ENCODE data around the gene LRRC15. TPM values are rescaled to one million over a fixed set of nuclear protein-coding genes. Genes with fewer than 3 reads are reported as not detected.
A peak's percentile ranks its signal among the peaks of the same experiment; 100 is the strongest.

The LRRC15 gene
- total RNA-seq, 4 donors from 2014 or later = 0.13 to 0.66 (median 0.34) TPM; not detected in 1

- Histone ChIP-seq H3K4me1 (no peaks in the 10 kb centered on the region), H3K9me3 (no peaks in the 10 kb centered on the region), H3K36me3 (no peaks in the 10 kb centered on the region), H3K27me3 (peaks cover 0 to 18% (median 0%) of the 10 kb centered on the region in 4 donors), H3K4me3 (no peak overlapping the region), H3K27ac (replicated peaks in 1 of 4) (no peak overlapping the region)
- 93% methylated on average over 11 of the region's 12 CpGs for WGBS
- TF ChIP-seq EP300 (IDR thresholded peaks at IDR 0.05) (no peak), CTCF (IDR thresholded peaks at IDR 0.05) (no peak), POLR2AphosphoS5 (IDR thresholded peaks at IDR 0.05) (no peak), POLR2A (IDR thresholded peaks at IDR 0.05; ENCODE audit: low read depth) (no peak)
- DNase-seq (ENCODE audit: extremely low spot score) = peak; percentile 82
- intact Hi-C loops (cut with DNase I) = no loop called here
These were observed 15.0 kb upstream of the LRRC15 start for GRCh38 chr3:194384569-194385001.

DNA sequence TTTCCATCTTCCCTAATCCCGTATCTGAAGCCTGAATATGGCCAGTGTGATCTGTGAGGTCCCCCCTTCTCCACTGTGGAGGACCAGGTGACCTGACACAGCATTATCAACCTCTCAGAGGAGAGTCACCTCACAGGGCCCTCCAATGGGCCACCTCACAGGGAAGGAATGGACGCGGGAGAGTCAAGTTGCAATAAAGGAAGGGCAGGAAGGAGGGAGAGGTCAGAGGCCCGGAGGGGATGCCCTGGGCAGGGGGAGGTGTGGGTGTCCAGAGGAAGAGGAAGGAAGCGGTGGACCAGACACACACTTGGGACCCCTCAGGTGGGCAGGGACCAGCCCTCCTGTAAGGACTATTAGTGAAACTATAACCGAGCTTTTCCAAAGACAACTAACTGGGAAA, 14.6 kb upstream of the LRRC15 start:
- intact Hi-C loops (cut with DNase I) = no loop called here
- whole genome bisulfite sequencing = 79% methylated on average over 6 of the region's 6 CpGs
- H3K4me1 ChIP-seq = no peaks in the 10 kb centered on the region
- TF ChIP-seq EP300 (IDR thresholded peaks at IDR 0.05) = no peak
- no peak for TF ChIP-seq POLR2AphosphoS5 (IDR thresholded peaks at IDR 0.05)
- H3K36me3 ChIP-seq = no peaks in the 10 kb centered on the region
- H3K27ac ChIP-seq (replicated peaks in 1 of 4) = no peak overlapping the region
- H3K27me3 ChIP-seq = peaks cover 0 to 18% (median 0%) of the 10 kb centered on the region in 4 donors
- DNase-seq (ENCODE audit: extremely low spot score) = peak; percentile 85
- H3K9me3 ChIP-seq = no peaks in the 10 kb centered on the region
- H3K4me3 ChIP-seq = no peak overlapping the region

GRCh38 chr3:194383276-194383940, 13.9 kb upstream of the LRRC15 start:
- Histone ChIP-seq H3K27me3 (peaks cover 0 to 20% (median 0%) of the 10 kb centered on the region in 4 donors), H3K4me1 (no peaks in the 10 kb centered on the region), H3K36me3 (no peaks in the 10 kb centered on the region), H3K9me3 (no peaks in the 10 kb centered on the region), H3K27ac (replicated peaks in 1 of 4) (no peak overlapping the region), H3K4me3 (no peak overlapping the region)
- WGBS = 87% methylated on average over 13 of the region's 14 CpGs
- TF ChIP-seq POLR2A (IDR thresholded peaks at IDR 0.05; ENCODE audit: low read depth) (no peak), CTCF (IDR thresholded peaks at IDR 0.05) (no peak), POLR2AphosphoS5 (IDR thresholded peaks at IDR 0.05) (no peak), EP300 (IDR thresholded peaks at IDR 0.05) (no peak)
- peak; percentile 70 for DNase-seq (ENCODE audit: extremely low spot score)
- intact Hi-C loops (cut with DNase I) = no loop called here

DNA sequence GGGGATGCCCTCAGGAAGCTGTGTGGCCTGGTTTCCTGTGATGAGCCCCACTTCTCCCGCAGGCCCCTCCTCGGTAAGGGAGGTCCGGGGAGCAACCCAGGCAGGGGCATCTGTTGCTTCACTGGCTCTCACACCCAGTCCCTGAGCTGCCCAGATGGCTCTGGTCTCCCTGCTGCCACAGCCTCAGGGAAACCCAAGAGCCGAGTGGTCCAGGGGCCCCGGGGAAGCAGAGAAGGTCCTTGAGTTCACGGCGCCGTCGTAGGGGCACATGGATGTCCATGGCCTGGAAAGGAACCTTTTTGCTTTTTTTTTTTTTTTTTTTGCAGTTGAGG, 13.3 kb upstream of the LRRC15 start:
- H3K4me3 ChIP-seq = no peak overlapping the region
- intact Hi-C loops (cut with DNase I) = no loop called here
- TF ChIP-seq EP300 (IDR thresholded peaks at IDR 0.05) (no peak), POLR2AphosphoS5 (IDR thresholded peaks at IDR 0.05) (no peak), CTCF (IDR thresholded peaks at IDR 0.05) (no peak), POLR2A (IDR thresholded peaks at IDR 0.05; ENCODE audit: low read depth) (no peak)
- no peaks in the 10 kb centered on the region for H3K9me3 ChIP-seq
- peaks cover 0 to 20% (median 0%) of the 10 kb centered on the region in 4 donors for H3K27me3 ChIP-seq
- H3K4me1 ChIP-seq = no peaks in the 10 kb centered on the region
- DNase-seq (ENCODE audit: extremely low spot score) = peak; percentile 83
- H3K27ac ChIP-seq (replicated peaks in 1 of 4) = no peak overlapping the region
- WGBS = 91% methylated on average over 7 of the region's 9 CpGs
- H3K36me3 ChIP-seq = no peaks in the 10 kb centered on the region

- TF ChIP-seq EP300 (IDR thresholded peaks at IDR 0.05) = no peak
- TF ChIP-seq POLR2AphosphoS5 (IDR thresholded peaks at IDR 0.05) = no peak
- no peak for TF ChIP-seq CTCF (IDR thresholded peaks at IDR 0.05)
- no peak for TF ChIP-seq POLR2A (IDR thresholded peaks at IDR 0.05; ENCODE audit: low read depth)
- no peak overlapping the region for H3K4me3 ChIP-seq
- intact Hi-C loops (cut with DNase I) = no loop called here
- DNase-seq (ENCODE audit: extremely low spot score) = no peak
- no peak overlapping the region for H3K27ac ChIP-seq (replicated peaks in 1 of 4)
- no peaks in the 10 kb centered on the region for H3K36me3 ChIP-seq
- peaks cover 0 to 20% (median 0%) of the 10 kb centered on the region in 4 donors for H3K27me3 ChIP-seq
- no peaks in the 10 kb centered on the region for H3K4me1 ChIP-seq
- no peaks in the 10 kb centered on the region for H3K9me3 ChIP-seq
- 84% methylated on average over 18 of the region's 20 CpGs for WGBS
These were observed 12.8 kb upstream of the LRRC15 start for GRCh38 chr3:194382196-194382891.
